ENCODE measurements around the gene IGSF10. TPM values are rescaled to one million over a fixed set of nuclear protein-coding genes. Genes with fewer than 3 reads are reported as not detected.

IGSF10 gene
- total and polyA plus RNA-seq, 2 donors: 9.8 to 23.2 TPM

- Histone ChIP-seq H3K27ac (ENCODE audit: low read depth) (no peak overlapping the region), H3K4me3 (ENCODE audit: low read depth, low read length) (no peak overlapping the region), H3K36me3 (ENCODE audit: insufficient read depth) (no peaks in the 10 kb centered on the region), H3K4me1 (ENCODE audit: insufficient read depth) (no peaks in the 10 kb centered on the region)
- no peak for DNase-seq (ENCODE audit: extremely low spot score)
- 77% methylated on average over 4 of the region's 4 CpGs for WGBS
Observed at GRCh38 chr3:151425627-151426340, 35.1 kb downstream of the IGSF10 start.

GRCh38 chr3:151423091-151423490 lies 37.8 kb downstream of the IGSF10 start:
- H3K36me3 ChIP-seq (ENCODE audit: insufficient read depth): no peaks in the 10 kb centered on the region
- no peak overlapping the region for H3K27ac ChIP-seq (ENCODE audit: low read depth)
- 74% methylated on average over 5 of the region's 5 CpGs for WGBS
- no peak overlapping the region for H3K4me3 ChIP-seq (ENCODE audit: low read depth, low read length)
- DNase-seq (ENCODE audit: extremely low spot score): no peak
- H3K4me1 ChIP-seq (ENCODE audit: insufficient read depth): no peaks in the 10 kb centered on the region

- no peaks in the 10 kb centered on the region for H3K4me1 ChIP-seq (ENCODE audit: insufficient read depth)
- no peak for DNase-seq (ENCODE audit: extremely low spot score)
- 82% methylated on average over 4 of the region's 4 CpGs for WGBS
- no peaks in the 10 kb centered on the region for H3K36me3 ChIP-seq (ENCODE audit: insufficient read depth)
- H3K4me3 ChIP-seq (ENCODE audit: low read depth, low read length): no peak overlapping the region
- no peak overlapping the region for H3K27ac ChIP-seq (ENCODE audit: low read depth)
Observed at GRCh38 chr3:151421938-151422337, 38.9 kb downstream of the IGSF10 start.

GRCh38 chr3:151419806-151420205 lies 41.1 kb downstream of the IGSF10 start:
- no peak for DNase-seq (ENCODE audit: extremely low spot score)
- H3K36me3 ChIP-seq (ENCODE audit: insufficient read depth): no peaks in the 10 kb centered on the region
- H3K4me1 ChIP-seq (ENCODE audit: insufficient read depth): no peaks in the 10 kb centered on the region
- H3K27ac ChIP-seq (ENCODE audit: low read depth): no peak overlapping the region
- H3K4me3 ChIP-seq (ENCODE audit: low read depth, low read length): no peak overlapping the region
- 83% methylated on average over 6 of the region's 6 CpGs for WGBS

- Histone ChIP-seq H3K36me3 (ENCODE audit: insufficient read depth) (no peaks in the 10 kb centered on the region), H3K4me3 (ENCODE audit: low read depth, low read length) (no peak overlapping the region)
Observed at GRCh38 chr3:151415289-151415688, 45.6 kb downstream of the IGSF10 start.

GRCh38 chr3:151412989-151413388 lies 47.9 kb downstream of the IGSF10 start:
- 89% methylated on average over 5 of the region's 5 CpGs for WGBS
- no peaks in the 10 kb centered on the region for H3K36me3 ChIP-seq (ENCODE audit: insufficient read depth)

More at GRCh38 chr3:151415289-151415688, 45.6 kb downstream of the IGSF10 start:
- WGBS: 33% methylated on average over 1 of the region's 1 CpG
- DNase-seq (ENCODE audit: extremely low spot score): no peak
- Histone ChIP-seq H3K4me1 (ENCODE audit: insufficient read depth) (no peaks in the 10 kb centered on the region), H3K27ac (ENCODE audit: low read depth) (no peak overlapping the region)

More at GRCh38 chr3:151412989-151413388, 47.9 kb downstream of the IGSF10 start:
- H3K27ac ChIP-seq (ENCODE audit: low read depth): no peak overlapping the region
- no peak overlapping the region for H3K4me3 ChIP-seq (ENCODE audit: low read depth, low read length)
- no peak for DNase-seq (ENCODE audit: extremely low spot score)
- H3K4me1 ChIP-seq (ENCODE audit: insufficient read depth): no peaks in the 10 kb centered on the region

Small RNA genes within 50 kb of the gene (small RNA-seq; reads per million reads assigned to genes)
- not detected for gene AC117454.1

Other genes starting within 250 kb of the IGSF10 start
- 2.6 TPM for gene P2RY14, start 182.5 kb downstream of the IGSF10 start, total RNA-seq
- 4.7 TPM for gene P2RY14, start 182.5 kb downstream of the IGSF10 start, polyA plus RNA-seq
- 5.0 TPM for gene GPR87, start 144.2 kb downstream of the IGSF10 start, total RNA-seq
- 4.2 TPM for gene GPR87, start 144.2 kb downstream of the IGSF10 start, polyA plus RNA-seq
- gene P2RY13, start 131.5 kb downstream of the IGSF10 start, total RNA-seq: 2.3 TPM
- gene P2RY13, start 131.5 kb downstream of the IGSF10 start, polyA plus RNA-seq: 0.57 TPM
- gene P2RY12, start 76.3 kb downstream of the IGSF10 start, total RNA-seq: 5.3 TPM
- 1.5 TPM for gene P2RY12, start 76.3 kb downstream of the IGSF10 start, polyA plus RNA-seq

Measured in urinary bladder (tissue), 4 donors.